Non-pigmented ciliary epithelial cell (primary cell): Measurements from ENCODE around the gene ATP8B4.

Source experiments
- DNase-seq: peaks from one replicate; pipeline ENCODE4 v3.0.0-alpha.2; 2010; ENCODE audit warnings: low read depth

ATP8B4 gene

DNA sequence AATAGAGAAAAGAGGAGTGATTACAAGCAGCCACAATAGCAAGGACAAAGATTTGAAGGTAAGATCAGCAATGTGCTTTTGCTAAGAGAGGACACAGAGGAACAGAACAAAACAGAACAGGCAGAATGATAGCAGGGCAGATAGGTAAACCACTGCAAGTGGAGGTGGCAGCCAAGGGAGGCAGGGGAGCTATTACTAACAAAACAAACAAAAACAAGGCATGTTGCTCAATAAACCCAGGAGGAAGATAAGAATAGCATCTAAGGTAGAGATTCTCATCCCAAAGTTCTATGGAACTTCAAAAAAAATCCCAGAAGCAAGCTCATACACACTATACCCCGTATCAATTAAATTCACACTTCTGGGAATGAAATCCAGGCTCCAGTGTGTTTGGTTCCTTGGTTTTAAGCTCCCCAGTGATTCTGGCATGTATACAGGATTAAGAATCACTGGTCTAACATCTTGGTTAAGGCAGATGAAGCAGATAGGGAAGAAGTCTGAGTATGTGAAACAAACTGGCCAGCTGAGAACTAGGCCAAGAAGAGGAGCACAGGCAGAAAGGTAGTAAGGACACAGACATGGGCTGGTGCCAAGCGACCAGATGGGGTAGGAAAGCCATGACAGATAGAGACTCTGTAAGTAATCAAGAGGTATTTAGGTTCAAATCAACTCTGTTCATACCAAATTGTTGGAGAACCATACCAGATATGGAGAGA lies 309.0 kb downstream of the ATP8B4 start:
- DNase-seq: no peak

DNA sequence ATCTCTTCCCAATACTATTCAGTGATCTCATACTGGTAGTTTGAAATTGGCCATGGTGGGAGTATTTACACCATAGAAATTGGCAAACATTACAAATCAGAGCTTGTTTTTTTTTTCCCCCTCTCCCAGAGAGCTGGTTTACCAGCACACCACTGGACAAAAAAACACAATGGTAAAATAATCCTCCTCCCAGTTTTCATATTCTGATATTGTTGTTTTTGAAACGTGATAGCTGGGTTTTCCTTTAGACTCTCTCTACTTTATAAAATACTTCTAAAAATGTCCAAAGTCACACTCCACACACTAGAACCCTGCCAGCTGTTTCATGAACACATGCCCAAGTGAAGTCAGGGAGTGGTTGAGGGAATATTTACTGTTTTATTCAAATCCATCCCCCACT lies 310.7 kb downstream of the ATP8B4 start:
- no peak for DNase-seq
